GM18511 (cell line): ENCODE measurements around the gene PIGL.
"Not testable (repeated sequence)": the region's sequence is repeated elsewhere in the genome, so short reads cannot be mapped to it uniquely, and the experiment has no call there.

Experiments used
- ATAC-seq: cut with Tn5 transposase; IDR thresholded peaks from one replicate; pipeline ENCODE4 v1.9.1; 2021; ENCODE audit warnings: mild to moderate bottlenecking, moderate library complexity; ENCODE audit not compliant: unreplicated experiment

PIGL gene

DNA sequence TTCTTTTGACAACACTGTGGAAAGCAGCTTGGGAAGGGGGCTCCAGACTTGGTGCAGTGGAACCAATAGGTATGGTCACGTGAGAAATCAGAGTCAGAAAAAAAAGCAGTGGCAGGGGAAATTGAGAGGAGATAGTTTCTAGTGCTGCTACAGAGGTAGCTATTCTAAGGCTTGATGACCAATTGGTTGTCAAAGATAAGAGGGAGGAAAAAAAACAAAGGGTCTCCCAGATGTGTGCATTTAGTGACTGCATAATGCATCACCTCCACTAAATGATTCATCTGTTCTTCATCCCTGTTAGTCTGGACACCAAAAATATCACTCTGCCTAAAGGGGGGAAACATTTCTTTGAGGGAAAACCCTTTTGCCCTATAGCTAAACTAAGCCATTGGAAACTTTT lies 56.5 kb downstream of the PIGL start:
- no peak for ATAC-seq

DNA sequence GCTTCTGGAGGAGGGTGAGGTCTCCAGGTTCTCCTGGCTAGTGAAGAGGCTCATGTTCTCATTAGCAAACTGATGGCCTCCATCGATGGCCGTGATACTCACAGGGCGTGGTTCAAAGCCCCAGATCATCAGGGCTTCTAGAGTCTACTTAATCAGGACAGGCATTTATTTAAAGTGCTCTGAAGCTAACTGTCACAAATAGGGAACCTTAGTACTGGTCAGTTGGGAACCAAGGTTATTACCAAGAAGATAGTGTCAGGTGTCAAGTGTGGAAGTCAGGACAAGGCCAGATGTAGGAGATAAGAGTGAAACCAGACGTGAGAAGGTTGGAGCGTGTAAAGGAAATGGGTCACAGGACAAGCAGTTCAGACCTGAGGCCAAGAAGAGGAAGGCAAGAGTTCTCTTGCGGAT lies 56.9 kb downstream of the PIGL start:
- ATAC-seq: no peak

DNA sequence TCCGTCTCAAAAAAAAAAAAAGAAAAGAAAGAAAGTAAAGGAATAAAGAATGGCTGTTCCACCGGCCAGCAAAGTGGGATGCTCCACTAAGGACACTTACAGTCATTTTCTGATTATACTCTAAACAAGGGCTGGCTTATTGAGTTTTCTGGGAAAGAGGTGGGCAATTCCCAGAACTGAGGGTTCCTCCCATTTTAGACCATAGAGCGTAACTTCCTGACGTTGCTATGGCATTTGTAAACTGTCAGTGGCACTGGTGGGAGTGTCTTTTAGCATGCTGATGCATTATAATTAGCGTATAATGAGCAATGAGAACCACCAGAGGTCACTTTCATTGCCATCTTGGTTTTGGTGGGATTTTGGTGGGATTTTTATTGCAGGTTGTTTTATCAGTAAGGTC lies 58.0 kb downstream of the PIGL start:
- no peak for ATAC-seq

DNA sequence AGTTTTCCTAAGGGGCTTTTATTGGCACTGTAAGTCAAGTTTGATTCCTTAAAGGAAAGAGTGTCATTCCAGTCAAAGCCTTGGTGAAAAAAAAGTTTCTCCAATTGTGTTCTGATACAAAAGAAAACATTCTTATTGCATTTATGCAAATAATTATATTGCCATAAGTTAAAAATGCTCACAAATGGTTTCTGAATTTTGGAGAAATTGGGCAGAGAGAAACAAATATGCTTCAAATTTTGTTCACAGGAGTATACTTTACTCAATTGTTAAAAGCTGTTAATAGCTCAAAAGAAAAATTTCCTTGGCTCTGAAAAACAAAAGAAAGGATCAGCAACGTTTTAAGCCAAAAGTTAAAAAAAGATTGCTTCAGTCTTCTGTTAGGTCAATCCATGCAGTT lies 60.2 kb downstream of the PIGL start:
- no peak for ATAC-seq

DNA sequence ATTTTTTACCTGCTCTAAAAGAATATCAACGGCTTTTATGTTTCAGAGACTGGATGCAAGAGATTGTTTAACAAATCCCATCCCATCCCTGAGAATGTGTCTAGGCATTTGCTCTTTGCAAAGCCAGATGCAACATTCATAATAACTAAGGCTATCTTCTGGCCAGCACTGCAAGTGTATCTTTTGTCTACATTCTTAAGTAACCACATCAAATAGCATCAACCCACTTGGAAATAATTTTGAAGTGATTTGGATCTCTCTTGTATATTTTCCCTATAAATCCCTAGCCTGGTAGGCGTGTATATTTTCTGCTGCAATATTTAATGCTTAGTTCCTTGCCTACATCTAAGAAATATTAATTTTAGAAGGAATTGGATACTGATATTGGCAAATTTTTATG lies 64.3 kb downstream of the PIGL start:
- no peak for ATAC-seq

DNA sequence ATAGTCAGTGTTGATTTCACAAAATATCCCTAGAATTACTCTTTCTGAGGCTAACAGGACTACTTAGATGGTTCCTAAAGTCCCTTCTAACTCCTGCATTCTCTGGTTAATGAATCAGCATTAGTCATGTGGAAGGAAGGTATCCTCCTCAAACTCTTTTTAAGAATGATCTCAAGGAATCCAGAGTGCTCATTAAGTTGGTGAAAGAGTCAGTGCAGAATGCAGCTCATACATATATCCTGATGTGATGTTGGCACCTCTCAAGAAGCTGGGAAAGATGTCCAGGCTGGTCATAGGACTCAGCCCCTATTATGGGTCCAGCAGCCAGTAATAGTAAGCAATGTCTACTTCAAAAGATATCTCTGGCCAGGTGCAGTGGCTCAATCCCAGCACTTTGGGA lies 65.5 kb downstream of the PIGL start:
- no peak for ATAC-seq

DNA sequence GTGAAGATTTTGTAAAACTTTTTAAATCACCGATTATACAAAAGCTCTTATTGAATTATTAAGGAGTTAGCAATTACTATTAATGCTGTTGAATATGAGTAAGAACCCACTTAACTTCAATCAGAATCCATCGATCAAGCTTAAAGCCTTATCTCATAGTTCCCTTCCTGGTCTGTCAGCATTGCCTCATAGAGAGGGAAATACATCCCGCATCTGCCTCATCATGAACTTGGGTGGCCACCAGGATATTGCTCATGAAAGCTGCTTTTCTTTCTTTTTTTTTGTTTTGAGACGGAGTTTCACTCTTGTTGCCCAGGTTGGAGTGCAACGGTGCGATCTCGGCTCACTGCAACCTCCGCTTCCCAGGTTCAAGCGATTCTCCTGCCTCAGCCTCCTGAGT lies 66.7 kb downstream of the PIGL start:
- ATAC-seq: no peak

DNA sequence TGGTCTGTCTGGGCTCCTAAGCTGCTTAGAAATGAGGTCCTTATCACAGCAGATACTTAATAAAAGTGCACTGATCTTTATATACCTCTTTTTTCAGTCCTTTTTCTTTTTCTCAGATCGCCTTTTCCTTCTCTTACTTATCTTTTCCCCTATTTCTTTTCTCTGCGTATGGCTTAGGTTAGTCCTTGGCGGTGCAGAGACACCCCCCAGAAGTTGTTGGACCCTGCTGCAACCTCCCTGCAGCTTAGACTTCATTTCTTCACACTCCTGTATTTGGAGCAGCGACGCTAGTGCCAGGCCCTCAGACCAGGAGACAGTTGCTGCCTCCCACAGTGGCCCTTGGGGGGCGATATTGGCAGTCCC lies 68.6 kb downstream of the PIGL start:
- ATAC-seq: no peak

DNA sequence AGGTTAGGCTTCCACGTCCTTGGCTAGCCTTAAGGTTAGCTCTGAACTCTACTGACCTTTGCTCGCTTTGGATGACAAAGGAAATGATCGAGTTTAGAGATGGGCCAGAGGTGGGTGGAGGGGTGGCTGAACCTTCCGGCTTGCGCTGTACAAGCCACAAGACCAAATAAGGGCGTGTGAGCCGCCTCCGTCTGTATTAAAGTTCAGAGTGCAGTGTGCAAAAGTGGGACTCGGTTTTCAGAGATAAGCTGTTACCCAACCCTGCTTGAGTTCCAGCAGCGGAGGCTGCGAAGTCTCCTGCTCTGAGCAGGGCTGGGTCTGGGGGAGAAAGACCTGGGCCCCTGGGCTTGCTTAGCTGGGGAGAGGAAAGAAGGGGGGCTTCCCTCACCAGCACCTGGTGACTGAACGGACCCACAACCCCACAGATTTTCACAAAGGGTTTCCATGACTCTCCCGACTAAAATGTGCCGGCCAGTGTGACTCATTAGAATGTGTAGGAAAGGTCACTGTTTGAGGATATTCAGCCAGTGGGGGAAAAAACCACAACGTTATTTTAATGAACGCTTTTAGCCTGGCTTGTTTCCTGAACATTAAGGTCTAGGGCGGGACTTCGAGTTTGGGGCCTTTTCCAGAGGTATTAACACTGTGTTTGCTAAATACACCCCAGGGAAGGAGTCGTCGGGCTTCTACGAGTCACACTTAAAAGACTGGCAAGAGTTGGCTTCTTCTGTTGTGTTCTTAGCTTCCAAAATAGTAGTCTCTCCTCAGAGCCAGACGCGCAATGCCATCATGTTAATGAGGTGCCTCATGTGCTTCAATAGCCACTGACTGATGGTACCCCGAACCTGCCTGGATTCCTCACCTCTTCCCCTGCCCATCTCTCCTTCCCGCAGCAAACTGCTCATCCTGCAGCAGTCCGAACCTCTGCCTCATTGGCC lies 69.3 kb downstream of the PIGL start:
- ATAC-seq: peak; percentile 86

DNA sequence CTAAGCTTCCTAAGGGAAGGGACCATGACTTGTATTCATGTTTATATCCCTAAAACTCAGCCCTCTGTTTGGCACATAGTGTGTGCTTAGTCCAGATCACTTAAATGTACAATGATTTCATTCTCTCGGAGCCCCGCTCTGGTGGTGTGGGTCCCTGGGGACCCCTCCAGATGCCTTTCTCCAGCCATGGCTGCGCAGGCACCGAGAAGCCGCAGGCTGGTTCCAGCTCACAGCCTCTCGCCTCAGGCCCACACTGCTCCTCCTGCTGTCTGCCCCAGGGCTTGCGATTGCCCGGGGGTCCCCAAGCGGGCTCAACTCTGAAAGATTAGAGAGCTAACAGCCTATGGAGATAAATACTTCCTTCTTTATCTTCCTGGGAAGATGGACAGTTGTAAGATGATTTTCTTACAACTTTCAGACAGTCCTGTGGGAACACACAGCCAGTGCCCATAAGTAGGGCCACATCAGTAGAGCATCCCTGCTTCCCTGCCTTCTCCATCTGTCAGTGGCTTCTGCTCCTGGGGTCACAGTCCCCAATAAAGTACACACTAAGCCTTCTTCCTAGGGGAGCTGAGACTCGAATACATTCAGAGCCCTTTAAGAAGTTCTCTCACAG lies 70.0 kb downstream of the PIGL start:
- peak; percentile 54 for ATAC-seq

DNA sequence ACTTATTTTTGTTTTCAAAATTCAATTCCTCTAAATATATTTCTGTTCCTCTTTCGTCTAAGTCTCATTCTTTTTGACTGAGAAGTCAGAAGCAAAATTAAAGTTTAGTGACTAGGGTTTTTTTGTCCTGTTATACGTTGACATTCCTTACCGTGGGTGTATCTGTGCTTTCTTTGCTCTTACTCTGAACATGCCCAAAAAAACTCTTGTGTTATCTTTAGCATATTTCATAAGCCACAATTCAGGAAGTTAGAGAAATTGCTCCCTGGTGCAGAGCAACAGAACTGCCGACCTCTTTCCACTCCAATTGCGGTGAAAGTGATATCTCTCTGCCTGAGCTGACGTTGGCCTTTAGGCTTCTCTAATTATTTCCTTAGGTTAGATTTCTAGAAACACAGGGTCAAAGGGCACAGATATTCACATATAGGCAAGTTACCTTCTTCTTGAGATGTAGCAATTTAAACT lies 70.6 kb downstream of the PIGL start:
- ATAC-seq: no peak

DNA sequence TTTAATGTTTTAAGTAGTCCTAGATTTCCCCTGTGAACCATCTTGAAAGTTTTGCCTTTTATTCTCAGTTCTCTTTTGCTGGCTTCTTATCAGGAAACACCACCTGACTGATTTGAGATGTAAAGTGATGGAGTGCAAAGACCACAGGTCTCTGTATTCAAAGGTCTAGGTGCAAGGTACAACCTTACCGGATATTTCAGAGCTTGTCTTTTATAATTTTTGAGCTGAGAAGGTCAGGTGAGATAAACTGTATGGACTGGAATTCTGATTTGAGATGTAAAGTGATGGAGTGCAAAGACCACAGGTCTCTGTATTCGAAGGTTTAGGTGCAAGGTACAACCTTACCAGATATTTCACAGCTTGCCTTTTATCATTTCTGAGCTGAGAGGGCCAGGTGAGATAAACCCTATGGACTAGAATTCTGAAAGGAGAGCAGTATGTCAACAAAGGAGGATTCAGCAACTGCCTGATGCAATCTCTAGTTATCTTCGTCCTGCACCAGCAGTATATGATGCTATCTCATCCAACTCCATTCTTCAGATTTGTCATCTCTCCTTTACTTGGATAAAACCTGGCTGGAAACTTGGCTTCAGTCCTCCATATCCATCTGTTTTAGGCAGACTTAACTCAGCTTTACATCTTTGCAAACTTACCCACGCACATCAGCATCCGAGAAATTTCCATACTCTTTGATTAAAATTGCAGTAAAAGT lies 72.0 kb downstream of the PIGL start:
- ATAC-seq: no peak

DNA sequence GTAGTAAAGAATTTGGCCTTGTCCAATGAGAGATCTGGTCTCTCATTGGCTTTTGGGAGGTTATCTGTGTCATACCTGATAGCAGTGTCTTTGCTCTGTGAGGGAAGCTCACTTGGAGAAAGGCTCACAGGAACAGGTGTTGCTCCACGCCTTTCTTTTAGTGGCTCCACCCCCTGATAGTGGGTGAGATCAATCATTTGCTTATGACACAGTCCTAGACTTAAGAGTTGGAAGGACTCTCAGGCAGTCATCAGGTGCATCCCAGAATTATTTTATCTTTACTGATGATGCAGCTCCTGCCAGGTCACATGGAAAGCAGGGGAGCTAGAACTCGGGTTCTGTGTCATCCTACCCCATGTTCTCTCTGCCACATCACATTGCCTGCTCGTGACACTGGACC lies 76.9 kb downstream of the PIGL start:
- ATAC-seq: no peak

DNA sequence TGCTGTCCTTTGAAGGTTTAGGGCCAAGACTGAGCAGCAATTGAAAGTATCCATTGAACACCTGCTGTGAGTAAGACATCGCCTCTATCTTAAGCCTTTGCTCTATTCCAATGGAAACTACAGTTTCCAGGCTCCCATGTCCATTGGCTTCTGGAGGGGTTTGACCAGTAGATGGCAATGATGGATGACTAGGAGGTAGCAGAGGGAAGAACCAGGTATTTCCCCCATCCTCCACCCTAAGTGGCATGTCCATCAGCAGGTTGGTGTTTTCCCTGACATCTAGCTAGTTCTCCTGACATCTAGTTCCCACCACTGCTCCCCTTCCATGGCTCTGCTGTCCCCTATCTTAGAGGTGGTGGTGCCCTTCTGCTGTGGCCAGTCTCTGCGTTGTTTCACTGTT lies 77.5 kb downstream of the PIGL start:
- ATAC-seq: no peak

DNA sequence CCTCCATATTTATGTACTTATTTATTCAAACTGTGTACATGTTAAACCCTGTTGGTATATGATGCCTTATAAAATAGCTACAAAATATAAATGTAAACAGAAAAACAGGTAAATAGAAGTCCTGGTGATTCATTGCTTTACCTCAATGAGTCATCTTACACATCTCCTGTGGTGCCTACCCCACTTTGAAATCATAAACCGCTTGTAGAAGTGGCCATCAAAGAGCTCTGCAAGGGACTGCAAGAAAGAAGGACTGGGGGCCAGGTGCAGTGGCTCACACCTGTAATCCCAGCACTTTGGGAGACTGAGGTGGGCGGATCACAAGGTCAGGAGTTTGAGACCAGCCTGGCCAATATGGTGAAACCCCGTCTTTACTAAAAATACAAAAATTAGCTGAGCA lies 79.1 kb downstream of the PIGL start:
- not testable (repeated sequence) for ATAC-seq

DNA sequence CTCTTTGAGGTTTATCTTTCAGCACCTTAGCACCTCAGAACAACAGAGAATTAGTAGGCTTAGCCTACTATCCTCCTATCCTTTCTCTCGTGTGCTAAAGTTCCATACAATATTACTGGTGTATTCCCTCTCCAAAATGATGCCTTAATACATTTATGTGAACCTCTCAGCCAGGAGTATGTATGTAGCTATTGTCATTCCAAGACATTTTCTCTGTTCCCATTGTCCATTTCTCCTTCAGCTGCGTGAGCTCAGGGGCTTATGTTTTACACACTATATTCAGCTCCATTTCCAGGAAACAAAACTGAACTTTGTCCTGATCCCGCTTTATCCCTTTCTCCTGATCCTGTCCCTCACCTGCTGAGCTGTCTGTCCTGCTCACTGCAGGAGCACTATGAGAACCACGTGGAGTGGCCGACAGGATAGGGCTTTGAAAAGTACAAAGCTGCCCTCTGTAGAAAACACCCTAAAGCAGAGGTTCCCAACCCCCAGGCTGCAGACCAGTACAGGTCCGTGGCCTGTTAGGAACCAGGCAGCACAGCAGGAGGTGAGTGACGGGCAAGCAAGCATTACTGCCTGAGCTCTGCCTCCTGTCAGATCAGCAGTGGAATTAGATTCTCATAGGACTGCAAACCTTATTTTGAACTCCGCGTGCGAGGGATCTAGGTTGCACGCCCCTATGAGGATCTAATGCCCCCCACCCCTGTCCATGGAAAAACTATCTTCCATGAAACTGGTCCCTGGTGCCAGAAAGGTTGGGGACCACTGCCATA lies 80.5 kb downstream of the PIGL start:
- ATAC-seq: no peak

DNA sequence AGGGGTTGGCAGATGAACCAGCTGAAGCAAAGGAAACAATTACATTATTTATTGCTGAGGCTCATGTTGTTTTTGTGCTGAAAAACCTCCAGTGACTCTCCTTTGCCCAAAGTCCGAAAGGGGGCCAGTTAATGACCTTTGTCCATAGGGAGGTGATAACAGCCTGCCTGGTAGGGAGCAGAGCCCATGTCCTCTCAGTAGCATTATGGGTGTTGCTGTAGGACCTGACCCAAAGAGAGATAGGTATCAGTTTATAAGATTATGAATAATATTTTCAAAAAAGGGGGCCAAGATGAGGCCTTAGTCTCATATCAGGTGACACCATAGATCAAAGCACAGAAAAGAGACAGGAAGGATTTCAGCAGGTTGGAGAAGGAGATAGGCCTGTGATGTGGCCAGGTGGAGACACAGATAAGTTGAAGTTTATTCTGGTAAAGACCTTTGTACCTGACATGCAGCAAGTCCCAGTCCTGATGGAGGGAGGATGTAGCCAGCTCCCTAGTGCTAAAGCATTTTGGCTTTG lies 81.2 kb downstream of the PIGL start:
- ATAC-seq: no peak

DNA sequence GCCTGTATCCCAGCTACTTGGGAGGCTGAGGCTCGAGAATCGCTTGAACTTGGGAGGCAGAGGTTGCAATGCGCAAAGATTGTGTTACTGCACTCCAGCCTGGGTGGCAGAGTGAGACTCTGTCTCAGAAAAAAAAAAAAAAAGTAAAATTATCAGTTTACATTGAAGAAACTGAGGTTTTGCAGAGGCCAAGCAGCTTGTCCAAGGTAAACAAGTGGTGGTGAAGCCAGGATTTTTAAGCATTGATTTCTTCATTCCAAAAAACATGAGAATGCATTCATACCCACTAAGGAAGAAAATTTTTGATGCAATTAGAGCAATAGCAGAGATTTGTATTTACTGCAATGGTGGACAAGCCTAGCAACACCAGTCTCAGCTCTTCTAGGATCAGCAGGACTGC lies 83.5 kb downstream of the PIGL start:
- no peak for ATAC-seq

DNA sequence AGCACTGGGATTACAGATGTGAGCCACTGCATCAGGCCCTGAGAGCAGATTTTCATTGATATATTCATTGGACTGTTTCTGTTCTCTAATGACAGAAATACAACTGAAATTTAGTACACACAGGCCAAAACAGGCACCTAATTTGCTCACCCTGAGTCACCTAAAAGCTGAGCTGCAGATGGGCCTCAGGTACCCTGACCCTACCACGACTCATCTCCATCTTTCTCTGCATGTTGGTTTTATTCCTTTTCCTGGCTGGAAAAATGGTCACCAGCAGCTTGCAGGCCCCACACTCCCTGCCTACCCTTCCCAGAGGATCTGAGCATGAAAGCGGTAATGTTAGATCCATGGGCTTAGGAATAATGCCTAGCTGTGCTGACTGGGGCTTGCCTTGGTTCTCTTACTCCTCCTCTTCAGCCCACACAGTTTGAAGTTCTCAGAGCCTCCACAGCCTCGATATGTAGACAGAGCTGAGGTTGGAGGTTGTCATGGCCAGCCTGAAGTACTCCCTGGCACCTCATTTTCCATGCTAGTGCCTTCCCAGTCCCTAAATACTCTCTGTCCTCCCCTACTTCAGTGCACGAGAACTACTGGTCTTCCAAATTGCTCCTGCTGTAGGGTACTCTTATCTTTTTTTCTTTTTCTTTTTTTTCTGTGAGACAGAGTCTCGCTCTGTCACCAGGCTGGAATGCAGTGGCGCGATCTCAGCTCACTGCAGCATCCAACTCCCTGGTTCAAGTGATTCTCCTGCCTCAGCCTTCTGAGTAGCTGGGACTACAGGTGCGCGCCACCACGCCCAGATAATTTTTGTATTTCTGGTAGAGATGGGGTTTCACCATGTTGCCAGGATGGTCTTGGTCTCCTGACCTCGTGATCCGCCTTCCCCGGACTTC lies 85.2 kb downstream of the PIGL start:
- ATAC-seq: no peak

DNA sequence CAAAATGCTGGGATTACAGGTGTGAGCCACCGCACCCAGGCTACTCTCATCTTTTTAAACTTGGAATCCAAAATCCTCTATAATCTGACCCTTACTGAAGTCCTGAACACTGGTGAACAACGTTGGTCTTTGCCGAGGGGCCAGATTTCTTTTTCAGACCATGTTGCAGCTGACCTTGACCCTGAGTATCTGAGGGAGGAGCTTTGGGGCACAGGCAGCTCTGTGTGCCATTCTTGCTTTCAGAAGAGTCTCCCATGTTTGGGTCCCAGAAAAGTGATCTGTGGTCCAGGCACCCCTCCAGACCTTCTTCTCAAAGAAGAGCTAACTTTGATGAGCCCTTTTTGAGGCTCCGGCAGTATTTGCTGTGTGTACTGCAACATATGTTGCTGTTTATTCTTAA lies 85.8 kb downstream of the PIGL start:
- no peak for ATAC-seq
